Measurements from ENCODE around the gene FAM13A.

Gene FAM13A

DNA sequence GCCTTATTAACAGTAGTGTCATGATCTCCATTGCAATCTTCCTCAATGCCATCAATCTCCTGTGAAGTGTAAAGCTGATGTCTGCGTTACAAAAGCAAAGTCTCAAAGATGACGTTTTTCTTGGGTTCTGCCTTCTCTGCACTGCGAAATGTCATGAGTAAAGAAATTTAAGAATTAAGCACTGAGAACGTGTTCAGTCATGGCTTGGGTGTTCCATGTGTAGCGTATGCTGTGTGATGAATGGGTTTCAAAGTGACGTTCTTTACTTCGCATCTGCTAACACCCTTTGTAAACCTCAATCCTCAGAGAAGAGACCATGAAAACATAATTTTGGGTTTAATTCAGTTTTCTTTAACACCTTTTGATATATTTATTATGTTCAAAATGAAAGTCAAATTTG is 360.4 kb downstream of the FAM13A start:
- Histone ChIP-seq H4K8ac (ENCODE audit: low read depth, low read length) (no peak overlapping the region), H3K4me3 (ENCODE audit: low read length in 2 of 2) (peak overlapping the region in 1 of 2 donors; percentile 48), H3K18ac (ENCODE audit: low read length) (no peak overlapping the region), H4K91ac (ENCODE audit: low read depth, low read length, poor library complexity) (no peak overlapping the region), H3K4me2 (ENCODE audit: insufficient read depth, low read length, poor library complexity, severe bottlenecking) (no peak overlapping the region), H3K27ac (replicated peaks; ENCODE audit: low read length) (no peak overlapping the region), H2BK15ac (ENCODE audit: low read length) (no peak overlapping the region), H3K79me1 (ENCODE audit: low read depth, low read length) (no peaks in the 10 kb centered on the region), H3K14ac (ENCODE audit: low read length) (no peak overlapping the region), H3K27me3 (ENCODE audit: control insufficient read depth in 3 of 3, insufficient read depth in 3 of 3, low read depth in 1 of 3, low read length in 3 of 3) (no peaks in the 10 kb centered on the region), H3K9me3 (replicated peaks in 1 of 2; ENCODE audit: control insufficient read depth in 2 of 2, insufficient read depth in 1 of 2, low read depth in 1 of 2, low read length in 2 of 2) (no peaks in the 10 kb centered on the region), H3K4me1 (ENCODE audit: control insufficient read depth in 2 of 2, insufficient read depth in 1 of 2, low read depth in 1 of 2, low read length in 2 of 2) (no peaks in the 10 kb centered on the region), H2BK12ac (ENCODE audit: low read length) (no peak overlapping the region), H3K23ac (ENCODE audit: low read depth, low read length, poor library complexity) (no peak overlapping the region), H2AK5ac (ENCODE audit: low read depth, low read length) (no peak overlapping the region), H2AFZ (ENCODE audit: low read length) (peak overlapping the region; percentile 91), H3K36me3 (replicated peaks in 1 of 2; ENCODE audit: control insufficient read depth in 2 of 2, insufficient read depth in 2 of 2, low read length in 2 of 2) (no peaks in the 10 kb centered on the region), H2BK120ac (ENCODE audit: low read depth, low read length) (no peak overlapping the region), H3K4ac (ENCODE audit: low read length) (no peak overlapping the region), H2BK5ac (ENCODE audit: low read length) (no peak overlapping the region), H3K9ac (ENCODE audit: low read depth, low read length, poor library complexity) (no peak overlapping the region)
- no peak for DNase-seq (ENCODE audit: low spot score)
- no CpG with 5 or more reads among the region's 7 CpGs for WGBS, 2 donors (ENCODE audit: extremely low coverage in 2 of 2, insufficient read length in 2 of 2, insufficient replicate concordance in 1 of 2)

DNA sequence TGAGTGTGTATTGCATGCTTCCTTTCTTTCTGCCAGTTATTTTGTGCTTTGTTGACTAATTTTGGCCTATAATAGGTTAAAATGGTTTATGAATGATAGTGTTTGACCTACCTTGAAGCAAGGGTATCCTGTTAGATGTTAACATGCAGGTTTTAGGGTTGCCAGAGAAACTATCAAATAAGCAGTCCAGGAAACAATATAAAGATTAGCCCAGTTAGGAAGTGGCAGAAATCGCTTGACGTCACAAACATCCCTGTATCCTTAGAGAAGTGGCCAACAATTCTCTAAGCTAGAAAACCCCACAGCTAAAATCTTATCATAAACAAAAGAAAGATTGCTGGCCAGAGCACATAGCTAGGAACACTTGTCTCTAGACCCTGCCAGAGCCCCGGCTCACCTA is 363.2 kb downstream of the FAM13A start:
- H3K14ac ChIP-seq (ENCODE audit: low read length): no peak overlapping the region
- H2BK120ac ChIP-seq (ENCODE audit: low read depth, low read length): no peak overlapping the region
- H3K27me3 ChIP-seq (ENCODE audit: control insufficient read depth in 3 of 3, insufficient read depth in 3 of 3, low read depth in 1 of 3, low read length in 3 of 3): no peaks in the 10 kb centered on the region
- no peak overlapping the region for H3K27ac ChIP-seq (replicated peaks; ENCODE audit: low read length)
- peaks cover 0 to 1% of the 10 kb centered on the region in 2 donors for H3K4me1 ChIP-seq (ENCODE audit: control insufficient read depth in 2 of 2, insufficient read depth in 1 of 2, low read depth in 1 of 2, low read length in 2 of 2)
- no peak overlapping the region for H4K91ac ChIP-seq (ENCODE audit: low read depth, low read length, poor library complexity)
- WGBS, 2 donors (ENCODE audit: extremely low coverage in 2 of 2, insufficient read length in 2 of 2, insufficient replicate concordance in 1 of 2): no CpG with 5 or more reads among the region's 3 CpGs
- H2AFZ ChIP-seq (ENCODE audit: low read length): no peak overlapping the region
- no peak overlapping the region for H2BK5ac ChIP-seq (ENCODE audit: low read length)
- no peak overlapping the region for H2BK12ac ChIP-seq (ENCODE audit: low read length)
- H3K18ac ChIP-seq (ENCODE audit: low read length): no peak overlapping the region
- no peaks in the 10 kb centered on the region for H3K36me3 ChIP-seq (replicated peaks in 1 of 2; ENCODE audit: control insufficient read depth in 2 of 2, insufficient read depth in 2 of 2, low read length in 2 of 2)
- no peak for DNase-seq (ENCODE audit: low spot score)
- no peak overlapping the region for H3K4me3 ChIP-seq (ENCODE audit: low read length in 2 of 2)
- H4K8ac ChIP-seq (ENCODE audit: low read depth, low read length): no peak overlapping the region
- no peak overlapping the region for H3K9ac ChIP-seq (ENCODE audit: low read depth, low read length, poor library complexity)
- no peak overlapping the region for H2BK15ac ChIP-seq (ENCODE audit: low read length)
- no peaks in the 10 kb centered on the region for H3K9me3 ChIP-seq (replicated peaks in 1 of 2; ENCODE audit: control insufficient read depth in 2 of 2, insufficient read depth in 1 of 2, low read depth in 1 of 2, low read length in 2 of 2)
- no peaks in the 10 kb centered on the region for H3K79me1 ChIP-seq (ENCODE audit: low read depth, low read length)
- H2AK5ac ChIP-seq (ENCODE audit: low read depth, low read length): no peak overlapping the region
- no peak overlapping the region for H3K4me2 ChIP-seq (ENCODE audit: insufficient read depth, low read length, poor library complexity, severe bottlenecking)
- no peak overlapping the region for H3K23ac ChIP-seq (ENCODE audit: low read depth, low read length, poor library complexity)
- H3K4ac ChIP-seq (ENCODE audit: low read length): no peak overlapping the region

DNA sequence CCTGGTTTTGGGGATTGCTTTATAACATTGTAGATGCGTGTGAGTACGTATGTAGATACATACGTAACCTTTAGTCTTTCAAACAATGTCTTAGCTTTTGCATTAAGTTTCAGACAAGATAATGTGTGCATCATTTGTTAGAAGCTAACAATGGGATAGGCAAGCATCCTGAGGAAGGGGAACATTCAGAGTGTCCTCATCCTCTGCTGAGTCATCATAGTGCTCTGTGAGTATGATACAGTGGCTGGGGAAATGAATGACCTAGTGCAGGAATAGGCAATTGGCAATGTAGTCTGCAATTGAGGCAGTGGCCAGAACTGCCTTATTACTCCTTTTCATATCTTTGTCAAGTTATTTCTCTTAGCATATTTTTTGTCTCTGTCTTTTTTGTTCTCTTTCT is 366.6 kb downstream of the FAM13A start:
- Histone ChIP-seq H2BK5ac (ENCODE audit: low read length) (no peak overlapping the region), H3K23ac (ENCODE audit: low read depth, low read length, poor library complexity) (no peak overlapping the region), H4K91ac (ENCODE audit: low read depth, low read length, poor library complexity) (no peak overlapping the region), H4K8ac (ENCODE audit: low read depth, low read length) (no peak overlapping the region), H2AFZ (ENCODE audit: low read length) (no peak overlapping the region), H3K79me1 (ENCODE audit: low read depth, low read length) (no peaks in the 10 kb centered on the region), H3K4me2 (ENCODE audit: insufficient read depth, low read length, poor library complexity, severe bottlenecking) (no peak overlapping the region), H2AK5ac (ENCODE audit: low read depth, low read length) (no peak overlapping the region), H3K4ac (ENCODE audit: low read length) (no peak overlapping the region), H3K18ac (ENCODE audit: low read length) (no peak overlapping the region), H3K27me3 (ENCODE audit: control insufficient read depth in 3 of 3, insufficient read depth in 3 of 3, low read depth in 1 of 3, low read length in 3 of 3) (no peaks in the 10 kb centered on the region), H3K14ac (ENCODE audit: low read length) (no peak overlapping the region), H3K9me3 (replicated peaks in 1 of 2; ENCODE audit: control insufficient read depth in 2 of 2, insufficient read depth in 1 of 2, low read depth in 1 of 2, low read length in 2 of 2) (no peaks in the 10 kb centered on the region), H2BK15ac (ENCODE audit: low read length) (no peak overlapping the region), H3K9ac (ENCODE audit: low read depth, low read length, poor library complexity) (no peak overlapping the region), H3K36me3 (replicated peaks in 1 of 2; ENCODE audit: control insufficient read depth in 2 of 2, insufficient read depth in 2 of 2, low read length in 2 of 2) (no peaks in the 10 kb centered on the region), H3K4me1 (ENCODE audit: control insufficient read depth in 2 of 2, insufficient read depth in 1 of 2, low read depth in 1 of 2, low read length in 2 of 2) (peaks cover 0 to 1% of the 10 kb centered on the region in 2 donors), H2BK120ac (ENCODE audit: low read depth, low read length) (no peak overlapping the region), H2BK12ac (ENCODE audit: low read length) (no peak overlapping the region), H3K4me3 (ENCODE audit: low read length in 2 of 2) (no peak overlapping the region), H3K27ac (replicated peaks; ENCODE audit: low read length) (no peak overlapping the region)
- no CpG with 5 or more reads among the region's 3 CpGs for WGBS, 2 donors (ENCODE audit: extremely low coverage in 2 of 2, insufficient read length in 2 of 2, insufficient replicate concordance in 1 of 2)
- DNase-seq (ENCODE audit: low spot score): no peak

DNA sequence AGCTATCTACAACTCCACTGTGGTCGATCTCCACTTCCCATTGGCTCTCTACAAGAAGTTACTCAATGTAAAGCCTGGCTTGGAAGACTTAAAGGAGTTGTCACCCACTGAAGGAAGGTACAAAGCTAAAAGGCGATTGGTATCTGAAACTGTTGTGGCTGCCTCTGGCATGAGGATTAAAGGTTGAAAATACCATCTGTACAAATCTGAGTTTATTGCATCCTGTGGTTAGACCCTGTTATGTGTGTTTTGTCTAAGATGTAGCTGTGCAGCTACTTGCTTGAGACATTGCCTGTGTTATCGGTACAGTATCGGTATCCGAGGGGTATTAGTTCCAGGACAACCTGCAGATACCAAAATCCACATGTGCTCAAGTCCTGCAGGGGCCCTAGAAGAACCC is 375.8 kb downstream of the FAM13A start:
- H3K9ac ChIP-seq (ENCODE audit: low read depth, low read length, poor library complexity): no peak overlapping the region
- no peak overlapping the region for H2BK120ac ChIP-seq (ENCODE audit: low read depth, low read length)
- no peak overlapping the region for H3K27ac ChIP-seq (replicated peaks; ENCODE audit: low read length)
- H2AFZ ChIP-seq (ENCODE audit: low read length): no peak overlapping the region
- no peaks in the 10 kb centered on the region for H3K27me3 ChIP-seq (ENCODE audit: control insufficient read depth in 3 of 3, insufficient read depth in 3 of 3, low read depth in 1 of 3, low read length in 3 of 3)
- H3K36me3 ChIP-seq (replicated peaks in 1 of 2; ENCODE audit: control insufficient read depth in 2 of 2, insufficient read depth in 2 of 2, low read length in 2 of 2): no peaks in the 10 kb centered on the region
- no CpG with 5 or more reads among the region's 5 CpGs for WGBS, 2 donors (ENCODE audit: extremely low coverage in 2 of 2, insufficient read length in 2 of 2, insufficient replicate concordance in 1 of 2)
- no peak overlapping the region for H3K18ac ChIP-seq (ENCODE audit: low read length)
- no peak overlapping the region for H3K14ac ChIP-seq (ENCODE audit: low read length)
- H3K23ac ChIP-seq (ENCODE audit: low read depth, low read length, poor library complexity): no peak overlapping the region
- no peaks in the 10 kb centered on the region for H3K4me1 ChIP-seq (ENCODE audit: control insufficient read depth in 2 of 2, insufficient read depth in 1 of 2, low read depth in 1 of 2, low read length in 2 of 2)
- no peaks in the 10 kb centered on the region for H3K79me1 ChIP-seq (ENCODE audit: low read depth, low read length)
- H3K9me3 ChIP-seq (replicated peaks in 1 of 2; ENCODE audit: control insufficient read depth in 2 of 2, insufficient read depth in 1 of 2, low read depth in 1 of 2, low read length in 2 of 2): peaks cover 0 to 2% of the 10 kb centered on the region in 2 donors
- DNase-seq (ENCODE audit: low spot score): no peak
- no peak overlapping the region for H4K91ac ChIP-seq (ENCODE audit: low read depth, low read length, poor library complexity)
- H2BK15ac ChIP-seq (ENCODE audit: low read length): no peak overlapping the region
- no peak overlapping the region for H3K4me3 ChIP-seq (ENCODE audit: low read length in 2 of 2)
- H2AK5ac ChIP-seq (ENCODE audit: low read depth, low read length): no peak overlapping the region
- H2BK12ac ChIP-seq (ENCODE audit: low read length): no peak overlapping the region
- H2BK5ac ChIP-seq (ENCODE audit: low read length): no peak overlapping the region
- no peak overlapping the region for H4K8ac ChIP-seq (ENCODE audit: low read depth, low read length)
- no peak overlapping the region for H3K4ac ChIP-seq (ENCODE audit: low read length)
- no peak overlapping the region for H3K4me2 ChIP-seq (ENCODE audit: insufficient read depth, low read length, poor library complexity, severe bottlenecking)
